Transverse colon (tissue), 4 donors: ENCODE results near the gene ATF4. TPM values are rescaled to one million over a fixed set of nuclear protein-coding genes. Genes with fewer than 3 reads are reported as not detected.

Source experiments
- DNase-seq: peaks from one replicate; pipeline ENCODE4 v3.0.0-alpha.2; 2019
- H3K27ac ChIP-seq, 4 donors: fragments of 200-600 bp; sonication (generic); 2 replicates each; pipeline ENCODE4 v1.5.1; 2016 to 2018; ENCODE audit warnings: inconsistent platforms in 4 of 4
- H3K27me3 ChIP-seq: fragments of 200-600 bp; sonication (generic); 2 replicates; pipeline ENCODE4 v1.5.1; 2017; ENCODE audit warnings: inconsistent platforms
- H3K36me3 ChIP-seq, 4 donors: fragments of 200-600 bp; sonication (generic); 2 replicates each; pipeline ENCODE4 v1.5.1; 2017 to 2019; ENCODE audit warnings: inconsistent platforms in 4 of 4
- H3K4me1 ChIP-seq, 4 donors: fragments of 200-600 bp; sonication (generic); 2 replicates each; pipeline ENCODE4 v1.5.1; 2017 to 2020; ENCODE audit warnings: inconsistent platforms in 4 of 4
- H3K4me3 ChIP-seq, 4 donors: fragments of 200-600 bp; sonication (generic); 1 replicate in 1 of 4; 2 replicates in 3 of 4; pipeline versions ENCODE4 v1.5.1 to v1.6.1; 2017 to 2019; ENCODE audit warnings: inconsistent platforms in 4 of 4
- H3K9me3 ChIP-seq, 2 donors: fragments of 200-600 bp; sonication (generic); 2 replicates each; pipeline ENCODE4 v1.5.1; 2017 to 2019; ENCODE audit warnings: inconsistent platforms in 2 of 2
- CTCF ChIP-seq, 5 experiments: fragments of 200-600 bp in 3 of 5; fragments of 450-650 bp in 2 of 5; sonication (generic) in 3 of 5; IDR thresholded peaks; 1 replicate in 2 of 5; 2 replicates in 3 of 5; pipeline ENCODE4 v1.5.1; 2016 to 2017; ENCODE audit warnings: antibody characterized with exemption in 5 of 5, inconsistent platforms in 3 of 5, mild to moderate bottlenecking in 2 of 5, moderate library complexity in 1 of 5
- EP300 ChIP-seq: sonication (generic); formaldehyde crosslinking; IDR thresholded peaks from one replicate; pipeline ENCODE4 v1.6.1; 2017; ENCODE audit warnings: antibody characterized with exemption, low read depth
- POLR2A ChIP-seq: fragments of 450-650 bp; IDR thresholded peaks from one replicate; pipeline ENCODE4 v1.6.1; 2016; ENCODE audit warnings: antibody characterized with exemption, mild to moderate bottlenecking, moderate library complexity
- POLR2AphosphoS5 ChIP-seq, 3 donors: sonication (generic); formaldehyde crosslinking; IDR thresholded peaks; one replicate each; pipeline ENCODE4 v1.6.1; 2016; ENCODE audit warnings: antibody characterized with exemption in 3 of 3
- WGBS, 2 donors: methylation state at CpG; one replicate each; pipeline ENCODE4 v1.1.5; 2018; ENCODE audit warnings: low coverage in 1 of 2; 5-methylcytosine and 5-hydroxymethylcytosine counted together
- in situ Hi-C, 4 donors: fragments of 200-750 bp; cut with MboI; loops; one replicate each; pipeline versions ENCODE4 v1.15.0 to v1.15.1; 2017; ENCODE audit warnings: low sequenced_read_pairs in 3 of 4, low pct_ligation_motif_present in 1 of 4, low pct_unique_long_range_greater_than_20kb in 1 of 4
- intact Hi-C: fragments of 100-400 bp; cut with DNase I; formaldehyde crosslinking; loops from one replicate; pipeline ENCODE4 v1.15.1; 2023; ENCODE audit warnings: low total_unique reads
- total RNA-seq, 4 donors: library from RNA; depleted of rRNA; stranded (reverse); fragments of >200 nt; gene quantifications; one replicate each; pipeline ENCODE4 v1.1.0, GENCODE V29; 2016

Gene ATF4
- total RNA-seq, 4 donors from 2014 or later, result 262 to 566 (median 339) TPM

GRCh38 chr22:39530692-39531331 is 10.4 kb downstream of the ATF4 start:
- Histone ChIP-seq H3K27ac (peak overlapping the region in 2 of 4 donors; percentile 45 to 97), H3K4me3 (no peak overlapping the region), H3K4me1 (peaks cover 42 to 63% (median 53%) of the 10 kb centered on the region in 4 donors), H3K36me3 (no peaks in the 10 kb centered on the region), H3K27me3 (no peaks in the 10 kb centered on the region), H3K9me3 (no peaks in the 10 kb centered on the region)
- intact Hi-C loops (no loop called here), in situ Hi-C loops (loop anchor here (5.0 to 25.0 kb wide), 5 partner anchors 39 to 831 kb away; partner anchors contain the start of genes SGSM3 (in 3 of the 4), ADSL (in 1 of the 4) and CBX7 (in 1 of the 4))
- no peak for DNase-seq
- TF ChIP-seq POLR2AphosphoS5 (IDR thresholded peaks at IDR 0.05) (no peak), CTCF (IDR thresholded peaks at IDR 0.05) (peak; percentile 14 to 54 (median 26))
- 26 to 36% methylated on average over 2 to 9 of the region's 9 CpGs for WGBS, 2 donors

GRCh38 chr22:39532215-39533073 is 12.1 kb downstream of the ATF4 start, which contains the start of gene RPS19BP1:
TSS of gene RPS19BP1 (minus strand) at chr22:39532748. CDS start at chr22:39532738, 10 bp downstream.
- TF ChIP-seq POLR2AphosphoS5 (IDR thresholded peaks at IDR 0.05), result peak; percentile 83 to 89 (median 83)
- no peak for TF ChIP-seq CTCF (IDR thresholded peaks at IDR 0.05)
- peak; percentile 91 for TF ChIP-seq POLR2A
- peak; percentile 100 for DNase-seq
- H3K4me1 ChIP-seq, result peaks cover 37 to 54% (median 45%) of the 10 kb centered on the region in 4 donors
- in situ Hi-C loops, result loop anchor here (5.0 to 25.0 kb wide), 5 partner anchors 40 to 830 kb away; partner anchors contain the start of genes SGSM3 (in 3 of the 4), ADSL (in 1 of the 4) and CBX7 (in 1 of the 4)
- no peaks in the 10 kb centered on the region for H3K9me3 ChIP-seq
- peak within 1 kb of the TSS; percentile 91 to 97 (median 96) for H3K27ac ChIP-seq
- H3K27me3 ChIP-seq, result no peaks in the 10 kb centered on the region
- WGBS, 2 donors, result 0% methylated on average over 61 of the region's 67 CpGs; no CpG with 5 or more reads in 1 of the 2 donors
- H3K4me3 ChIP-seq, result peak within 1 kb of the TSS; percentile 66 to 94 (median 84)
- intact Hi-C loops, result no loop called here
- no peaks in the 10 kb centered on the region for H3K36me3 ChIP-seq

GRCh38 chr22:39534092-39534506 is 13.7 kb downstream of the ATF4 start:
- no peaks in the 10 kb centered on the region for H3K36me3 ChIP-seq
- intact Hi-C loops, result no loop called here
- peaks cover 21 to 37% (median 28%) of the 10 kb centered on the region in 4 donors for H3K4me1 ChIP-seq
- no peaks in the 10 kb centered on the region for H3K27me3 ChIP-seq
- DNase-seq, result no peak
- H3K27ac ChIP-seq, result peak overlapping the region in 3 of 4 donors; percentile 6 to 22 (median 22)
- no peaks in the 10 kb centered on the region for H3K9me3 ChIP-seq
- WGBS, 2 donors, result 74 to 78% methylated on average over 8 to 12 of the region's 12 CpGs
- in situ Hi-C loops, result loop anchor here (5.0 to 25.0 kb wide), 5 partner anchors 42 to 828 kb away; partner anchors contain the start of genes SGSM3 (in 3 of the 4), ADSL (in 1 of the 4) and CBX7 (in 1 of the 4)
- no peak overlapping the region for H3K4me3 ChIP-seq
- TF ChIP-seq CTCF (IDR thresholded peaks at IDR 0.05) (no peak), EP300 (no peak), POLR2A (no peak), POLR2AphosphoS5 (IDR thresholded peaks at IDR 0.05) (no peak)
